WTC11 (cell line): ENCODE data around the gene IL6R.

Experiments
- JUN ChIP-seq: sonication (generic); formaldehyde crosslinking; IDR thresholded peaks from 2 replicates; pipeline ENCODE4 v1.8.0; 2023; ENCODE audit warnings: mild to moderate bottlenecking, missing genetic modification reagents
- TF ChIP-seq, protein P1 (sequence below): fragments of 200-600 bp; IDR thresholded peaks from 2 replicates; pipeline ENCODE4 v1.8.0; 2022; ENCODE audit warnings: antibody characterized with exemption
- TF ChIP-seq, protein P2 (sequence below): sonication (generic); formaldehyde crosslinking; IDR thresholded peaks from 2 replicates; pipeline ENCODE4 v1.8.0; 2022; ENCODE audit warnings: mild to moderate bottlenecking, missing genetic modification reagents
- TF ChIP-seq, protein P3 (sequence below): sonication (generic); formaldehyde crosslinking; IDR thresholded peaks from 2 replicates; pipeline ENCODE4 v1.8.1; 2023; ENCODE audit warnings: mild to moderate bottlenecking, missing genetic modification reagents

DNA sequence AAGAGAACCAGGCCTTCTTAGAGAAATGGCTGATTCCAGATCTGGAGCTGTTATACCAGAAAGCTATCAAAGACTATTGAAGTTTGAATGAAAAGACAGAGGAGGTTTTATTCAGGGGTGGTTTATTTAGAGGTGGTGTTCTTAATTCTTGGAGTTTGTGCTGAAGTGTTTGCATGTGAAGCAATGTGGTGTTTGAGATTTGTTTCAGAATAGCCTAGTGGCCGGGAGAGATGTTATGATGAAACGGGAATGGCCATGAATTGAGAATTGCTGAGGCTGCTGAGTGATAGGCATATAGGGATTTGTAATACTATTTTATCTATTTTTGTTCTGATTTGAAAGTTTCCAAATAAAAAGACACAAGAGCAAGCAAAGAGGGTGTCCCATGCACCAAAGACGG is 107.6 kb downstream of the IL6R start:
- TF ChIP-seq, protein P1, sequence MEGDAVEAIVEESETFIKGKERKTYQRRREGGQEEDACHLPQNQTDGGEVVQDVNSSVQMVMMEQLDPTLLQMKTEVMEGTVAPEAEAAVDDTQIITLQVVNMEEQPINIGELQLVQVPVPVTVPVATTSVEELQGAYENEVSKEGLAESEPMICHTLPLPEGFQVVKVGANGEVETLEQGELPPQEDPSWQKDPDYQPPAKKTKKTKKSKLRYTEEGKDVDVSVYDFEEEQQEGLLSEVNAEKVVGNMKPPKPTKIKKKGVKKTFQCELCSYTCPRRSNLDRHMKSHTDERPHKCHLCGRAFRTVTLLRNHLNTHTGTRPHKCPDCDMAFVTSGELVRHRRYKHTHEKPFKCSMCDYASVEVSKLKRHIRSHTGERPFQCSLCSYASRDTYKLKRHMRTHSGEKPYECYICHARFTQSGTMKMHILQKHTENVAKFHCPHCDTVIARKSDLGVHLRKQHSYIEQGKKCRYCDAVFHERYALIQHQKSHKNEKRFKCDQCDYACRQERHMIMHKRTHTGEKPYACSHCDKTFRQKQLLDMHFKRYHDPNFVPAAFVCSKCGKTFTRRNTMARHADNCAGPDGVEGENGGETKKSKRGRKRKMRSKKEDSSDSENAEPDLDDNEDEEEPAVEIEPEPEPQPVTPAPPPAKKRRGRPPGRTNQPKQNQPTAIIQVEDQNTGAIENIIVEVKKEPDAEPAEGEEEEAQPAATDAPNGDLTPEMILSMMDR, result no peak
- TF ChIP-seq JUN (CRISPR knock-in tag), result no peak
- TF ChIP-seq, protein P2, sequence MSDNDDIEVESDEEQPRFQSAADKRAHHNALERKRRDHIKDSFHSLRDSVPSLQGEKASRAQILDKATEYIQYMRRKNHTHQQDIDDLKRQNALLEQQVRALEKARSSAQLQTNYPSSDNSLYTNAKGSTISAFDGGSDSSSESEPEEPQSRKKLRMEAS (CRISPR knock-in tag), result no peak
- TF ChIP-seq, protein P3, sequence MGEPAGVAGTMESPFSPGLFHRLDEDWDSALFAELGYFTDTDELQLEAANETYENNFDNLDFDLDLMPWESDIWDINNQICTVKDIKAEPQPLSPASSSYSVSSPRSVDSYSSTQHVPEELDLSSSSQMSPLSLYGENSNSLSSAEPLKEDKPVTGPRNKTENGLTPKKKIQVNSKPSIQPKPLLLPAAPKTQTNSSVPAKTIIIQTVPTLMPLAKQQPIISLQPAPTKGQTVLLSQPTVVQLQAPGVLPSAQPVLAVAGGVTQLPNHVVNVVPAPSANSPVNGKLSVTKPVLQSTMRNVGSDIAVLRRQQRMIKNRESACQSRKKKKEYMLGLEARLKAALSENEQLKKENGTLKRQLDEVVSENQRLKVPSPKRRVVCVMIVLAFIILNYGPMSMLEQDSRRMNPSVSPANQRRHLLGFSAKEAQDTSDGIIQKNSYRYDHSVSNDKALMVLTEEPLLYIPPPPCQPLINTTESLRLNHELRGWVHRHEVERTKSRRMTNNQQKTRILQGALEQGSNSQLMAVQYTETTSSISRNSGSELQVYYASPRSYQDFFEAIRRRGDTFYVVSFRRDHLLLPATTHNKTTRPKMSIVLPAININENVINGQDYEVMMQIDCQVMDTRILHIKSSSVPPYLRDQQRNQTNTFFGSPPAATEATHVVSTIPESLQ (CRISPR knock-in tag), result no peak
